ENCODE data around the gene QRFP.
A peak's percentile ranks its signal among the peaks of the same experiment; 100 is the strongest.

Gene QRFP

GRCh38 chr9:130940693-130941576, 44.3 kb upstream of the QRFP start:
- no peak overlapping the region for H3K9ac ChIP-seq (ENCODE audit: low read depth, low read length)
- H3K79me2 ChIP-seq (ENCODE audit: insufficient read depth, low read length) = no peaks in the 10 kb centered on the region
- H3K36me3 ChIP-seq (ENCODE audit: insufficient read depth, low read length) = no peaks in the 10 kb centered on the region
- peak; percentile 57 for DNase-seq
- no peak overlapping the region for H3K27ac ChIP-seq (ENCODE audit: low read length)
- no peaks in the 10 kb centered on the region for H3K4me1 ChIP-seq (ENCODE audit: insufficient read depth, low read length)
- no peak overlapping the region for H2AFZ ChIP-seq (ENCODE audit: low read depth, low read length)
- H3K27me3 ChIP-seq (ENCODE audit: insufficient read depth, low read length, poor library complexity) = no peaks in the 10 kb centered on the region
- peaks cover 4% of the 10 kb centered on the region for H4K20me1 ChIP-seq (ENCODE audit: insufficient read depth, low read length)
- H3K9me3 ChIP-seq (ENCODE audit: insufficient read depth, low read length, severe bottlenecking) = no peaks in the 10 kb centered on the region
- no peak overlapping the region for H3K4me2 ChIP-seq (ENCODE audit: insufficient read depth, low read length)
- TF ChIP-seq CTCF (IDR thresholded peaks at IDR 0.05; ENCODE audit: borderline replicate concordance, extremely low read depth, low read length, poor library complexity, severe bottlenecking) (peak; percentile 80), EZH2 (IDR thresholded peaks at IDR 0.05; ENCODE audit: borderline replicate concordance, low read depth, low read length, severe bottlenecking) (no peak)
- H3K4me3 ChIP-seq (ENCODE audit: low read depth in 1 of 2, low read length in 2 of 2) = no peak overlapping the region
- ATAC-seq (ENCODE audit: insufficient read depth, low read depth) = peak; percentile 83

GRCh38 chr9:130940027-130940549, 43.5 kb upstream of the QRFP start:
- no peak for TF ChIP-seq CTCF (IDR thresholded peaks at IDR 0.05; ENCODE audit: borderline replicate concordance, extremely low read depth, low read length, poor library complexity, severe bottlenecking)
- TF ChIP-seq EZH2 (IDR thresholded peaks at IDR 0.05; ENCODE audit: borderline replicate concordance, low read depth, low read length, severe bottlenecking) = no peak
- Histone ChIP-seq H3K9ac (ENCODE audit: low read depth, low read length) (no peak overlapping the region), H3K9me3 (ENCODE audit: insufficient read depth, low read length, severe bottlenecking) (no peaks in the 10 kb centered on the region), H2AFZ (ENCODE audit: low read depth, low read length) (no peak overlapping the region), H3K4me1 (ENCODE audit: insufficient read depth, low read length) (no peaks in the 10 kb centered on the region), H3K79me2 (ENCODE audit: insufficient read depth, low read length) (no peaks in the 10 kb centered on the region), H3K4me2 (ENCODE audit: insufficient read depth, low read length) (no peak overlapping the region), H3K27me3 (ENCODE audit: insufficient read depth, low read length, poor library complexity) (no peaks in the 10 kb centered on the region), H3K27ac (ENCODE audit: low read length) (no peak overlapping the region), H4K20me1 (ENCODE audit: insufficient read depth, low read length) (peaks cover 4% of the 10 kb centered on the region), H3K4me3 (ENCODE audit: low read depth in 1 of 2, low read length in 2 of 2) (no peak overlapping the region), H3K36me3 (ENCODE audit: insufficient read depth, low read length) (no peaks in the 10 kb centered on the region)
- DNase-seq (no peak), ATAC-seq (ENCODE audit: insufficient read depth, low read depth) (no peak)

- no peak for TF ChIP-seq EZH2 (IDR thresholded peaks at IDR 0.05; ENCODE audit: borderline replicate concordance, low read depth, low read length, severe bottlenecking)
- no peak for TF ChIP-seq CTCF (IDR thresholded peaks at IDR 0.05; ENCODE audit: borderline replicate concordance, extremely low read depth, low read length, poor library complexity, severe bottlenecking)
- Histone ChIP-seq H3K4me1 (ENCODE audit: insufficient read depth, low read length) (no peaks in the 10 kb centered on the region), H3K9me3 (ENCODE audit: insufficient read depth, low read length, severe bottlenecking) (no peaks in the 10 kb centered on the region), H2AFZ (ENCODE audit: low read depth, low read length) (no peak overlapping the region), H3K27ac (ENCODE audit: low read length) (no peak overlapping the region), H3K79me2 (ENCODE audit: insufficient read depth, low read length) (no peaks in the 10 kb centered on the region), H3K36me3 (ENCODE audit: insufficient read depth, low read length) (no peaks in the 10 kb centered on the region), H3K9ac (ENCODE audit: low read depth, low read length) (no peak overlapping the region), H4K20me1 (ENCODE audit: insufficient read depth, low read length) (peaks cover 4% of the 10 kb centered on the region), H3K4me3 (ENCODE audit: low read depth in 1 of 2, low read length in 2 of 2) (no peak overlapping the region), H3K27me3 (ENCODE audit: insufficient read depth, low read length, poor library complexity) (no peaks in the 10 kb centered on the region), H3K4me2 (ENCODE audit: insufficient read depth, low read length) (no peak overlapping the region)
- DNase-seq = no peak
- no peak for ATAC-seq (ENCODE audit: insufficient read depth, low read depth)
Observed at GRCh38 chr9:130939405-130940026, 42.9 kb upstream of the QRFP start.

Data from DND-41 (cell line).